ENCODE data around the gene BAG1. TPM values are rescaled to one million over a fixed set of nuclear protein-coding genes. Genes with fewer than 3 reads are reported as not detected.
A peak's percentile ranks its signal among the peaks of the same experiment; 100 is the strongest.

BAG1 gene
- total RNA-seq, 1 donor from 2014 or later = 98.5 TPM

- TF ChIP-seq CTCF (IDR thresholded peaks at IDR 0.05) = no peak
- ATAC-seq (no peak), DNase-seq (no peak)
- no peak overlapping the region for H3K4me3 ChIP-seq
- no peaks in the 10 kb centered on the region for H3K9me3 ChIP-seq
- intact Hi-C loops (cut with DNase I) = no loop called here
- peaks cover 48% of the 10 kb centered on the region for H3K36me3 ChIP-seq
- H3K4me1 ChIP-seq = no peaks in the 10 kb centered on the region
- H3K27ac ChIP-seq = no peak overlapping the region
- no peaks in the 10 kb centered on the region for H3K27me3 ChIP-seq (ENCODE audit: low read depth)
These were observed 14.0 kb downstream of the BAG1 start for GRCh38 chr9:33250458-33250995.

GRCh38 chr9:33249983-33250382 lies 14.5 kb downstream of the BAG1 start:
- H3K36me3 ChIP-seq = peaks cover 43% of the 10 kb centered on the region
- H3K4me1 ChIP-seq = no peaks in the 10 kb centered on the region
- no peak overlapping the region for H3K4me3 ChIP-seq
- H3K9me3 ChIP-seq = no peaks in the 10 kb centered on the region
- no peak overlapping the region for H3K27ac ChIP-seq
- no peaks in the 10 kb centered on the region for H3K27me3 ChIP-seq (ENCODE audit: low read depth)
- DNase-seq = no peak
- no peak for ATAC-seq
- TF ChIP-seq CTCF (IDR thresholded peaks at IDR 0.05) = no peak
- intact Hi-C loops (cut with DNase I) = no loop called here

GRCh38 chr9:33249087-33249658 lies 15.3 kb downstream of the BAG1 start:
- intact Hi-C loops (cut with DNase I) = no loop called here
- Histone ChIP-seq H3K9me3 (no peaks in the 10 kb centered on the region), H3K27me3 (ENCODE audit: low read depth) (no peaks in the 10 kb centered on the region), H3K27ac (no peak overlapping the region), H3K36me3 (peaks cover 34% of the 10 kb centered on the region), H3K4me1 (no peaks in the 10 kb centered on the region), H3K4me3 (no peak overlapping the region)
- DNase-seq (no peak), ATAC-seq (peak in 1 of 2 donors; percentile 39)
- TF ChIP-seq CTCF (IDR thresholded peaks at IDR 0.05) = no peak

- no peak overlapping the region for H3K4me3 ChIP-seq
- ATAC-seq = no peak
- peaks cover 29% of the 10 kb centered on the region for H3K36me3 ChIP-seq
- no peak overlapping the region for H3K27ac ChIP-seq
- H3K27me3 ChIP-seq (ENCODE audit: low read depth) = no peaks in the 10 kb centered on the region
- no peak for DNase-seq
- intact Hi-C loops (cut with DNase I) = no loop called here
- no peak for TF ChIP-seq CTCF (IDR thresholded peaks at IDR 0.05)
- H3K9me3 ChIP-seq = no peaks in the 10 kb centered on the region
- H3K4me1 ChIP-seq = no peaks in the 10 kb centered on the region
These were observed 15.9 kb downstream of the BAG1 start for GRCh38 chr9:33248606-33249005.

- Histone ChIP-seq H3K27ac (no peak overlapping the region), H3K27me3 (ENCODE audit: low read depth) (no peaks in the 10 kb centered on the region), H3K4me1 (no peaks in the 10 kb centered on the region), H3K36me3 (peaks cover 13% of the 10 kb centered on the region), H3K4me3 (no peak overlapping the region), H3K9me3 (no peaks in the 10 kb centered on the region)
- intact Hi-C loops (cut with DNase I) = no loop called here
- DNase-seq (no peak), ATAC-seq (no peak)
- TF ChIP-seq CTCF (IDR thresholded peaks at IDR 0.05) = no peak
These were observed 18.1 kb downstream of the BAG1 start for GRCh38 chr9:33246269-33246860.
